GM18502 (cell line): ENCODE measurements around the gene HOMER1.

Source experiments
- ATAC-seq: cut with Tn5 transposase; IDR thresholded peaks from one replicate; pipeline ENCODE4 v1.9.1; 2021; ENCODE audit warnings: mild to moderate bottlenecking; ENCODE audit not compliant: unreplicated experiment, poor library complexity

HOMER1 gene

GRCh38 chr5:79513704-79514390 is at the start of gene HOMER1:
TSS of gene HOMER1 (minus strand) at chr5:79514134. CDS start at chr5:79512774, 1,360 bp downstream.
- ATAC-seq = peak; percentile 69

DNA sequence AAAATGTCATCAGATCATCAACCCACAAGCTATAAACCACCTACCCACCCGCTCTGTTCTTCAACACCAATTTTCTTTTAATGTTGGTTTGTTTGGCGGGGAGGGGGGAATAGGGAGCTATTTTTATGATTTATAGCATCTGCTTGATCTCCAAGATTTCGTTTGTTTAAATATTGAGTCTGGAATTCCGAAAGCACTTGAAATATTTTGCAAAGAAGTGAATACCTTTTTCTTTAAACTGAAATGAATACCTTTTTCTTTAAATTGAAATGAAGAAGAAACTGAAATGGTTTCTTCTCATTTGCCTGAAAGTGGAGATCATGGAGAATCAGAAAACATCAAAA is 49.3 kb upstream of the HOMER1 start:
- no peak for ATAC-seq

GRCh38 chr5:79562351-79563246 is 48.7 kb upstream of the HOMER1 start:
- ATAC-seq = no peak

- peak; percentile 43 for ATAC-seq
These were observed 47.6 kb upstream of the HOMER1 start for GRCh38 chr5:79561525-79561893.

GRCh38 chr5:79560771-79561524 is 47.0 kb upstream of the HOMER1 start:
- ATAC-seq = peak; percentile 82

DNA sequence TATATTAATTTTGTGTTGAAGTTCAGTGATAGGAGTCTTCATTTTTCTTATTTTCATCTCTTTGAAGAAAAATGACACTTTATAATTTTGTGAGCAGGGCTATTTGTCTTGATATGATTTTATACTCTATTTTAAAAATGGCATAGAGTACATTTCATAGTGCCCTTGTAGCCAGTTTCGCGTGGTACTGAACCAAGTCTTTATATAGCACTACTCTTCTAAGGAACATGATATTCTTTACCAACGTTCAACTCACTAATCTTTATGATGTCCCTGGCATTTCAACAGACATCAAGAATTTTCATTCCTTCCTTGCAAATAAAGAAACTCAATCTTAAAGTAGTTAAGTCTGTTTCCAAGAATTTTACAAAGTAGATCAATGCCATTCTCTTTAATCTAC is 41.5 kb upstream of the HOMER1 start:
- ATAC-seq = no peak

DNA sequence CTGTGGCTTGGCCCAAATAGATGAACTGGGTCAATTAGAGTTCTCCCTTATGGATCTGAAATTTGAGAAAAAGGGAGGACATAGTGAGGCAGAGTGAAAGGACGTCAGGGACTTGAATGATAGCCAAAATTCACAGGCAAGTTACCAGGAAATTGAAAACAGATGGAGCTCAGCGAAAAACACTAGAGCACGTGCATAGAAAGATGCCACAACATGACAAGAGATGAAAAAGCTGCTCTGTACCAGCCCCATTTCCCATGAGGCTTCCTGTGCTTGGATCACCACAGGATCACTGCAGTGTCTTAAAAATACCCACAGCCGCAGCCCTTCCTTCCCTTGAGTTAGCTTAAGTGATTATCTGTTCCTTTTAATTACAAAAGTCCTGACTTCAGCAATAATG is 39.0 kb upstream of the HOMER1 start:
- no peak for ATAC-seq

GRCh38 chr5:79547982-79548381 is 34.0 kb upstream of the HOMER1 start:
- no peak for ATAC-seq

DNA sequence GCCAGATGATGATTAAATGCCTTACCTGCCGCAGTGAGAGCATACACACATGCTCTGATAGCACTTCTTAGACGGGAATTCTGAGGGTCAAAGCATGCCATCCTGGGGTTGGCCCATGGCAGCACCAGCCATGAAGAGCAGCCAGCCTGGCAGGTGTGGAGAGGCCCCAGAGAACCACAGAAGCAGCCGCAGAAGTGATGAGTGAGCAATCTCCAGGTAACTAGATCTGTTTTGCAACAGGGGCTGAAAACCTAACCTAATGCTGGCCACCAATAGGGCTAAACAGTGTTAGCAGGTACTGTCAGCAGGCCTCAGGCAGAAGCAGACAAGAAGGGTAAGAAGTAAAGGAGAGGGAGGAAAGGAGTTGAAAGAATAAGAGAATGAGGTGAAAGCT is 33.5 kb upstream of the HOMER1 start:
- ATAC-seq = no peak

DNA sequence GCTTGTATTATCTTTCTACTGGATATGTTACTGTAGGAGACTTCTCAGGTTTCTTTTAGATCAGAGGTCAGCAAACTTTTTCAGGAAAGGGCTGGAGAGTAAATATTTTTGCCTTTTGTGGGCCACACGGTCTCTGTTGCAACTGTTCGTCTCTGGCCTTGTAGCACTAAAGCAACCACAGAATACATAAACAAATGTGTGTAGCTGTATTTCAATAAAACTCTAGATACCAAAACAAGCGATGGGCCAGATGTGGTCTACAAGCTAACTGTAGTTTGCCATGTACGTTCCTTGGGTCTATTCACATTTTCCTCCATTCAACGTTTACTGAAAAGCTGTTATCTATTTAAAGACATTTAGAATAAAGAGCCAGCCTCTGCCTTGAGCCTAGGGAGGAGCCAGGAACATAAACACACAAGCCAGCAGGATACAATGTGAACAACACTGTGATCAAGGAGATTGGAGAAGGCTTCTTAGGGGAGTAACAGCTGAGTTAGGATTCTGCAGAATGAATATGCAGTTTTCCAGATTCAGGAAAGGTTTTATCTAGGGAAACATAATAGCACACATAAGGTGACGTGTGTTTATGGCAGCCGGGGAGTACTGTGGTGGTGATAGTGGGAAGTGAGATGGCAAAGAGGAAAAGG is 33.0 kb upstream of the HOMER1 start:
- ATAC-seq = no peak

DNA sequence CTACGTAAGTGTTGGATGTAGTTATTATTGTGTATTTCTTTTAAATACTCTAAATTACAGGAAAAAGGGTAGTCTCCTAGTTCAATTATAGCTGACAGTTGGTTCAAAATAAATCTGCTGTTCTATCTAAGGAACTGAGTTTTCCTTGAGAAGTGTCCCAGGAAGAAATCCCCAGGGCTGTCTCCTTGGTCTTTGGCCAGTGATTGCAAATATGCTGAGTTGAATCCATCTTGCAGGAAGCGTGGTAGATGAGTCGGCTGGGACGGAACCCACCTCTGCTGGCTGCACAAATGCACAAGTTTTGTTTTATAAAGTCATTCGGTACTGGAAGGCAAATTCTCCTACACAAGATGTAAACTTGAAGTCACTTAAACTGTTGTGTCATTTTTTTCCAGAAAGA is 30.2 kb upstream of the HOMER1 start:
- no peak for ATAC-seq

GRCh38 chr5:79540939-79541338 is 27.0 kb upstream of the HOMER1 start:
- no peak for ATAC-seq

DNA sequence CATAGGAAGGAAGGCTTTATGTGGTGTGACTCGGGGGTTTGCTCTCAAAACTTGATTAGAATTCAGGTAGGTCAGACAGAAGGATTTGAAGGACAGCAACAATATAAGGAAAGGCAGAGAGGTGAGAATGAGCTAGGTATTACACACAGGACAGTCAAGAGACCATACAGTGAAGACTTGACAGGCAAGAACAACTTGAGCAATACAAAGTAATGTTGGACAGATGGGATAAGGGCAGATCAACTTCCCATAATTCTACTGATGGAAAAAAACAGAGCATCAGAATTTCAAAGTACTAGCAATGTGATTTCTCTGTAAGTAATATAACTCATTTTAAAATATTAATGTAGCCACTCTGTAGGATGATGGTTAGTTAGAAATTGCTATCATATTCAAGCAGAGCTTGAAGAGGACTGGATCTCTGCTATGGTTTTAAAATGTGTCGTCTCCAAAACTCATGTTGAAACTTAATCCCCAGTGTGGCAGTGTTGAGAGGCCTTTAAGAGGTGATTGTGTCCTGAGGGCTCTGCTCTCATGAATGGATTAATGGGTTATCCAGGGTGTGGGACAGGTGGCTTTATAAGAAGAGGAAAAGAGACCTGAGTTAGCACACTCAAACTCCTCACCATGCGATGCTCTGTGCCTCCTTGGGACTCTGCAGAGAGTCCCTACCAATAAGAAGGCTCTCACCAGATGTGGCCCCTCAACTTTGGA is 22.4 kb upstream of the HOMER1 start:
- ATAC-seq = no peak

- ATAC-seq = no peak
These were observed 21.7 kb upstream of the HOMER1 start for GRCh38 chr5:79535477-79536192.

DNA sequence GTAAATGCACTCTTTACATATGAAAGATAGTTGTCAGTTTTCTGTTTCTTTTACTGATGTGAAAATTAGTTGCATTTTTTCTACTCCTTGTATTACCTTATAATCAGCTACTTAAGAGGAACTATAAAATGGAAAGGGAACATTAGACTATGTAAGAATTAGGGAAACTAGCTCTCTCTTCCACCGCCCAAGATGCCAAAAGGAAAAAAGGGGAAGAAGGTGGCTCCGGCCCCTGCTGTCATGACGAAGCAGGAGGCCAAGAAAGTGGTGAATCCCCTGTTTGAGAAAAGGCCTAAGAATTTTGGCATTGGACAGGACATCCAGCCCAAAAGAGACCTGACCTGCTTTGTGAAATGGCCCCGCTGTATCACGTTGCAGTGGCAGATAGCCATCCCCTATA is 15.2 kb upstream of the HOMER1 start:
- no peak for ATAC-seq

DNA sequence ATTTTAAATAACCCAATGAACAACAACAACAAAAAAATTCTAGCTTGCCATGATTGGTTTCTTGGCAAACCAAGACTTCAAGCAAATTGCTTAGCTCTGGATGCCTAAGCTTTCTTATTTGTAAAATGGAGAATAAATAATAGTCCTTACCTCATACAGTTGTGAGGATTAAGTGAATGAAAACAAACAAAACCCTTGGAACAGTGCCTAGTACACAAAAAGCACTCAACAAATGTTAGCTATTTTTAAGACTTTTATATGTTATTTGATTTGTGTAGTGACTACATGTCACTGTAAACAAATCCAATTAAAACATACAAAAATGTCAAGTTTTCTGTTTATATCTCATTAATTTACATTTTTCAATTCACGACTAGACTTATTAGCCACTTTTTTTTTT is 13.5 kb upstream of the HOMER1 start:
- ATAC-seq = no peak

- ATAC-seq = no peak
These were observed 13.0 kb upstream of the HOMER1 start for GRCh38 chr5:79526928-79527327.

DNA sequence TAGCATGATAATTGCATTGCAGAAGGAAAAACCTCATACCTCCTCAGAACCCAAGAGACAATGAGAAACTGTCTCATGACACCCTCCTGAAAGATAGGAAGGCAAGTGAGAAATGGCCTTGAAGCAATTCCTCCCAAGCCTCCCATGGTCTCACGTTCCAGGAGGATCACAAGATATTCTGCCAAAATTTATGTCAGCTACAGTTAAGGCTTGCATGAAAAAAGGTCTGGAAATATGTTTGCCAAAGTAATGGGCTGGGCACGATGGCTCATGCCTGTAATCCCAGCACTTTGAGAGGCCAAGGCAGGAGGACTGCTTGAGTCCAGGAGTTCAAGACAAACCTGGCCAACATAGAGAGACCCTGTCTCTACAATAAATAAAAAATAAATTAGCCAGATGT is 12.6 kb upstream of the HOMER1 start:
- ATAC-seq = no peak

- no peak for ATAC-seq
These were observed 7.2 kb upstream of the HOMER1 start for GRCh38 chr5:79521156-79521555.
